Lung (tissue), 12 donors: ENCODE data around the gene SULT2B1. TPM values are rescaled to one million over a fixed set of nuclear protein-coding genes. Genes with fewer than 3 reads are reported as not detected.

ENCODE experiments used
- ATAC-seq: fragments of 200-7000 bp; cut with Tn5 transposase; one replicate; pipeline ENCODE4 v1.9.1; 2020; ENCODE audit warnings: moderate number of reproducible peaks; ENCODE audit not compliant: insufficient read depth, low FRiP score
- DNase-seq, 3 donors: peaks; one replicate each; pipeline ENCODE4 v3.0.0-alpha.2; 2013 to 2017
- H3K27ac ChIP-seq, 2 donors: one replicate each; pipeline ENCODE4 v1.5.1; 2013; ENCODE audit warnings: mild to moderate bottlenecking in 2 of 2, moderate library complexity in 2 of 2, control low read depth in 1 of 2, inconsistent platforms in 1 of 2, low read depth in 1 of 2, low read length in 1 of 2
- H3K27me3 ChIP-seq, 3 donors: one replicate each; pipeline ENCODE4 v1.5.1; 2013; ENCODE audit warnings: low read length in 2 of 3; ENCODE audit not compliant: control insufficient read depth in 3 of 3, insufficient read depth in 3 of 3
- H3K36me3 ChIP-seq, 4 donors: one replicate each; pipeline ENCODE4 v1.5.1; 2013; ENCODE audit warnings: low read length in 4 of 4, mild to moderate bottlenecking in 1 of 4, moderate library complexity in 1 of 4; ENCODE audit not compliant: control insufficient read depth in 4 of 4, insufficient read depth in 4 of 4
- H3K4me1 ChIP-seq, 5 donors: one replicate each; pipeline ENCODE4 v1.5.1; 2013; ENCODE audit warnings: low read length in 5 of 5, mild to moderate bottlenecking in 2 of 5, moderate library complexity in 1 of 5; ENCODE audit not compliant: control insufficient read depth in 5 of 5, insufficient read depth in 5 of 5
- H3K4me3 ChIP-seq: one replicate; pipeline ENCODE4 v1.5.1; 2013; ENCODE audit warnings: mild to moderate bottlenecking, control low read depth, moderate library complexity
- H3K9ac ChIP-seq, 2 donors: one replicate each; pipeline ENCODE4 v1.5.1; 2013; ENCODE audit warnings: low read length in 2 of 2, control low read depth in 1 of 2; ENCODE audit not compliant: insufficient read depth in 1 of 2
- H3K9me3 ChIP-seq, 4 donors: one replicate each; pipeline ENCODE4 v1.5.1; 2013; ENCODE audit warnings: low read length in 3 of 4, mild to moderate bottlenecking in 1 of 4, moderate library complexity in 1 of 4; ENCODE audit not compliant: control insufficient read depth in 4 of 4, insufficient read depth in 3 of 4
- CTCF ChIP-seq: IDR thresholded peaks from 2 replicates; pipeline ENCODE4 v1.5.1; 2012; ENCODE audit warnings: mild to moderate bottlenecking; ENCODE audit errors: control extremely low read depth, extremely low read depth
- WGBS, 2 donors: extraction: QIAGEN DNeasy Blood & Tissue Kit; methylation state at CpG; one replicate each; pipeline ENCODE4 v1.1.7; 2013; 5-methylcytosine and 5-hydroxymethylcytosine counted together
- polyA plus RNA-seq, 2 donors: library from polyadenylated mRNA; stranded (reverse); fragments of 200-250 nt; gene quantifications; one replicate each; pipeline ENCODE4 v1.2.1, GENCODE V29; 2013
- total RNA-seq, 2 donors: library from RNA; depleted of rRNA in 1 of 2; stranded (reverse); fragments of >200 nt in 1 of 2; gene quantifications; one replicate each; pipeline ENCODE4 v1.2.1, GENCODE V29; 2014 to 2021
- donor health status: control.
- donor health status: control.
- donor health status: Bipolar disorder and iron deficiency.
- donor health status: healthy.
- donor health status: DM: yes; HTN: yes; CAD: no.

The SULT2B1 gene
- total and polyA plus RNA-seq, 4 donors, result 1.2 to 22.9 (median 10.7) TPM

DNA sequence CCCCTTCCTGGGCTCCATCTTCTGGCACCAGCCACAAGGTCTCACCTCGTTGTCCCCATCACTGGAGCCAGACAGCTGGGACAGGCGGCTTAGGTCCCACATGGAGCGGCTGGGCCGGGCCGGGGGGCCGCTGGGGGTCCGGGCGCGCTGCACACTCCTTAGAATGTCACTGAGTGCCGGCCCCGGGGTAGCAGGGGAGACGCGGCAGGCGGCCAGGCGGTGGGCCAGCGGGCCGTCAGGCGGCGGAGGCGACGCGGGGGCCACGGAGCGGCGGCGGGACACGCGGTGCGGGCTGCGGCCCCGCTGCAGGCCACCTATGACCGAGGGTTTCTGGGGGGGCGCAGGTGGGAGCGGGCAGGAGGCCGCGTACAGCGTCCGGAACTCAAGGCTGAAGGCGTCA lies 51.5 kb downstream of the SULT2B1 start:
- Histone ChIP-seq H3K4me1 (no peaks in the 10 kb centered on the region), H3K9ac (no peak overlapping the region), H3K4me3 (no peak overlapping the region), H3K9me3 (no peaks in the 10 kb centered on the region), H3K27me3 (no peaks in the 10 kb centered on the region), H3K27ac (no peak overlapping the region), H3K36me3 (no peaks in the 10 kb centered on the region)
- WGBS, 2 donors, result 92 to 93% methylated on average over 32 to 39 of the region's 39 CpGs
- ATAC-seq, result no peak
- no peak for DNase-seq
- no peak for TF ChIP-seq CTCF

DNA sequence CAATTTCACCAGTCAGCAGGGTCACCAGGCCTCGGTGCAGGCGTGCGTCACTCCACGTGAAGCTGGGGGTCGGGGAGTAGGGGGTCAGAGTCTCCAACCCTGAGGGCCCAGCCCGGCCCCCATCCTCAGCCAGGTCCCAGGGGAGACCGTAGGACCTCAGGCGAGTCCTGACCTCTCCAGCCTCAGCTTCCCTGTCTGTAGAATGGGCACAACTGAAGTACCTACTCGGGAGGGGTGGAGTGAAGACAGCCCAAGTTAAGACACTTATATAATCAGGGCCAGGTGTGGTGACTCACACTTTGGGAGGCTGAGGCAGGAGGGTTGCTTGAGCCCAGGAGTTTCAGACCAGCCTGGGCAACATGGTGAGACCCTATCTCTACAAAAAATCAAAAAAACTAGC lies 51.9 kb downstream of the SULT2B1 start:
- TF ChIP-seq CTCF, result no peak
- H3K27me3 ChIP-seq, result no peaks in the 10 kb centered on the region
- no peaks in the 10 kb centered on the region for H3K9me3 ChIP-seq
- DNase-seq (no peak), ATAC-seq (no peak)
- H3K4me1 ChIP-seq, result no peaks in the 10 kb centered on the region
- no peak overlapping the region for H3K4me3 ChIP-seq
- H3K36me3 ChIP-seq, result no peaks in the 10 kb centered on the region
- H3K27ac ChIP-seq, result no peak overlapping the region
- H3K9ac ChIP-seq, result no peak overlapping the region
- WGBS, 2 donors, result 95 to 96% methylated on average over 9 of the region's 9 CpGs

GRCh38 chr19:48606463-48607358 lies 54.7 kb downstream of the SULT2B1 start, which contains the start of gene SPACA4:
Gene SPACA4, plus strand, starts transcription at chr19:48606742. Its CDS starts 237 bp downstream, at chr19:48606979.
- no peak for TF ChIP-seq CTCF
- whole genome bisulfite sequencing, 2 donors, result 92% methylated on average over 39 of the region's 39 CpGs
- H3K9ac ChIP-seq, result no peak within 1 kb of the TSS

More at GRCh38 chr19:48606463-48607358, 54.7 kb downstream of the SULT2B1 start, which contains the start of gene SPACA4:
- ATAC-seq, result no peak
- DNase-seq, result no peak
- no peaks in the 10 kb centered on the region for H3K36me3 ChIP-seq
- no peaks in the 10 kb centered on the region for H3K4me1 ChIP-seq
- no peak within 1 kb of the TSS for H3K27ac ChIP-seq
- H3K9me3 ChIP-seq, result no peaks in the 10 kb centered on the region
- no peaks in the 10 kb centered on the region for H3K27me3 ChIP-seq
- H3K4me3 ChIP-seq, result no peak within 1 kb of the TSS
